ENCODE results near the gene SUPT6H. TPM values are rescaled to one million over a fixed set of nuclear protein-coding genes. Genes with fewer than 3 reads are reported as not detected.

Gene SUPT6H
- total and polyA plus RNA-seq, 9 of the 15 experiments (the other 6 are each of a cell fraction or from before 2014, with no cell fraction given), result 1.7 to 77.7 (median 49.2) TPM

DNA sequence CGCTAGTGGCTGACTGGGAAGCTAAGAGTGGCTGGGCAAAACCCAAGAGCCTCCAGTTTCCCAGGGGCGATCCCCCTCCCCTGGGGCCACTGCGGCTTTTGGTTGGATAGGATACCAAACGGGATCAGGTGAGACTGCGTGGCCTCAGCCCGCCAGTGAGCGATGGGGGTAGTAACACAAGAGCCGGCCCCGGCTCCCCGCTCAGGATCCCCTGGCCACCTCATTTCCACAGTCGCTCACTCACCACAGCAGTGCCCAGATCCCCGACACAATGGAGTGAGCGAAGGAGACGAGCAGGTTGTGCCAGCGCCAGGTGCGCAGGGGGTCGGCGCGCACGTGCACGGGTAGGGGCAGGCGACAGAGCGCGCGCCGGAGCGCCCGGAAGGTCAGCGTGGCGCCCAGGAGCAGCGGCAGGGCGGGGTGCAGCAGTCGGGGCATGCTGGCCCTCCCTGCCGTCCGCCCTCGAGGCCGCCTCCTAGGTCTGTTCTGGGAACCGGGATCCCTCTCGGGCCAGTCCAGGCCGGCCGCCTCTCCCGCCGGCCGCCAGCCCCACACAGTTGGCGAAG lies 63.7 kb downstream of the SUPT6H start (continued):
- TF ChIP-seq NFYB (IDR thresholded peaks at IDR 0.05; ENCODE audit: extremely low read depth, insufficient read length), result peak; percentile 18
- TF ChIP-seq PRPF4 (IDR thresholded peaks at IDR 0.05; ENCODE audit: insufficient read depth, low read depth, low read length, poor library complexity, severe bottlenecking), result peak; percentile 82
- TF ChIP-seq SIRT6 (IDR thresholded peaks at IDR 0.05; ENCODE audit: low read depth, low read length), result peak; percentile 49
- TF ChIP-seq FOXP4 (CRISPR knock-in tag; IDR thresholded peaks at IDR 0.05; ENCODE audit: borderline replicate concordance), result no peak
- no peak for TF ChIP-seq PBX2 (CRISPR knock-in tag; IDR thresholded peaks at IDR 0.05; ENCODE audit: low read depth)
- no peak for TF ChIP-seq PBX2 (tag; conservative IDR thresholded peaks at IDR 0.05; ENCODE audit: low read depth)
- TF ChIP-seq YY1 (IDR thresholded peaks at IDR 0.05; ENCODE audit: borderline replicate concordance in 1 of 3, control insufficient read depth in 1 of 3, extremely low read depth in 1 of 3, insufficient read depth in 3 of 3, insufficient read length in 1 of 3, insufficient replicate concordance in 2 of 3, low read depth in 1 of 3, low read length in 2 of 3), result peak in 2 of 3 experiments; percentile 3 to 68
- TF ChIP-seq ZC3H8 (IDR thresholded peaks at IDR 0.05), result no peak
- TF ChIP-seq TCF3 (CRISPR knock-in tag; IDR thresholded peaks at IDR 0.05), result peak; percentile 14; the same call in 1 of the 2 replicates
- TF ChIP-seq ADNP (tag; IDR thresholded peaks at IDR 0.05), result no peak
- no peak for TF ChIP-seq HDAC8 (tag; IDR thresholded peaks at IDR 0.05)
- peak in 1 of 2 experiments; percentile 73; a peak in 1 of 4 replicates for TF ChIP-seq TEAD1 (CRISPR knock-in tag; IDR thresholded peaks at IDR 0.05)
- no peak for TF ChIP-seq SMARCE1 (IDR thresholded peaks at IDR 0.05)
- no peak for TF ChIP-seq NFIC (IDR thresholded peaks at IDR 0.05)
- no peak for TF ChIP-seq CHD2 (IDR thresholded peaks at IDR 0.05; ENCODE audit: low read depth, low read length)
- no peak for TF ChIP-seq PYGO2 (tag; IDR thresholded peaks at IDR 0.05)
- TF ChIP-seq, protein P1, sequence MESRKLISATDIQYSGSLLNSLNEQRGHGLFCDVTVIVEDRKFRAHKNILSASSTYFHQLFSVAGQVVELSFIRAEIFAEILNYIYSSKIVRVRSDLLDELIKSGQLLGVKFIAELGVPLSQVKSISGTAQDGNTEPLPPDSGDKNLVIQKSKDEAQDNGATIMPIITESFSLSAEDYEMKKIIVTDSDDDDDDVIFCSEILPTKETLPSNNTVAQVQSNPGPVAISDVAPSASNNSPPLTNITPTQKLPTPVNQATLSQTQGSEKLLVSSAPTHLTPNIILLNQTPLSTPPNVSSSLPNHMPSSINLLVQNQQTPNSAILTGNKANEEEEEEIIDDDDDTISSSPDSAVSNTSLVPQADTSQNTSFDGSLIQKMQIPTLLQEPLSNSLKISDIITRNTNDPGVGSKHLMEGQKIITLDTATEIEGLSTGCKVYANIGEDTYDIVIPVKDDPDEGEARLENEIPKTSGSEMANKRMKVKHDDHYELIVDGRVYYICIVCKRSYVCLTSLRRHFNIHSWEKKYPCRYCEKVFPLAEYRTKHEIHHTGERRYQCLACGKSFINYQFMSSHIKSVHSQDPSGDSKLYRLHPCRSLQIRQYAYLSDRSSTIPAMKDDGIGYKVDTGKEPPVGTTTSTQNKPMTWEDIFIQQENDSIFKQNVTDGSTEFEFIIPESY (CRISPR knock-in tag; IDR thresholded peaks at IDR 0.05), result no peak
- TF ChIP-seq NEUROD1 (IDR thresholded peaks at IDR 0.05; ENCODE audit: borderline replicate concordance, low read depth, low read length, partially characterized antibody), result no peak
- peak; percentile 66; the same call in 1 of the 2 replicates for TF ChIP-seq SAFB (IDR thresholded peaks at IDR 0.05; ENCODE audit: borderline replicate concordance, low read depth, low read length)
- TF ChIP-seq ZNF165 (CRISPR knock-in tag; IDR thresholded peaks at IDR 0.05; ENCODE audit: borderline replicate concordance), result no peak
- TF ChIP-seq ZBTB7A (IDR thresholded peaks at IDR 0.05; ENCODE audit: borderline replicate concordance, control insufficient read depth, low read depth, low read length), result peak; percentile 17; the same call in 1 of the 2 replicates

Data from K562 (cell line).